Fibroblast of upper back skin (primary cell): ENCODE data around the gene ASTN2.

Experiments used
- DNase-seq: peaks from one replicate; pipeline ENCODE4 v3.0.0-alpha.2; 2013

Gene ASTN2

GRCh38 chr9:116491219-116491618 is 923.6 kb downstream of the ASTN2 start:
- no peak for DNase-seq

GRCh38 chr9:116490321-116490720 is 924.5 kb downstream of the ASTN2 start:
- no peak for DNase-seq

- no peak for DNase-seq
Observed at GRCh38 chr9:116488373-116488772, 926.5 kb downstream of the ASTN2 start.

GRCh38 chr9:116484492-116485061 is 930.3 kb downstream of the ASTN2 start:
- DNase-seq = peak; percentile 44

- DNase-seq = no peak
Observed at GRCh38 chr9:116483622-116484491, 931.0 kb downstream of the ASTN2 start.

- DNase-seq = no peak
Observed at GRCh38 chr9:116482740-116483139, 932.1 kb downstream of the ASTN2 start.

- DNase-seq = no peak
Observed at GRCh38 chr9:116480700-116481099, 934.2 kb downstream of the ASTN2 start.

GRCh38 chr9:116479967-116480366 is 934.9 kb downstream of the ASTN2 start:
- DNase-seq = no peak

- DNase-seq = no peak
Observed at GRCh38 chr9:116479056-116479544, 935.8 kb downstream of the ASTN2 start.

GRCh38 chr9:116477584-116478141 is 937.2 kb downstream of the ASTN2 start:
- no peak for DNase-seq

- DNase-seq = no peak
Observed at GRCh38 chr9:116476935-116477381, 937.9 kb downstream of the ASTN2 start.

- DNase-seq = no peak
Observed at GRCh38 chr9:116476002-116476401, 938.9 kb downstream of the ASTN2 start.

GRCh38 chr9:116475201-116475600 is 939.7 kb downstream of the ASTN2 start:
- peak; percentile 52 for DNase-seq

- no peak for DNase-seq
Observed at GRCh38 chr9:116471944-116472506, 942.8 kb downstream of the ASTN2 start.

GRCh38 chr9:116471093-116471906 is 943.6 kb downstream of the ASTN2 start:
- DNase-seq = peak; percentile 96

- no peak for DNase-seq
Observed at GRCh38 chr9:116468793-116469527, 945.9 kb downstream of the ASTN2 start.

GRCh38 chr9:116468369-116468768 is 946.5 kb downstream of the ASTN2 start:
- DNase-seq = no peak

GRCh38 chr9:116467740-116468351 is 947.0 kb downstream of the ASTN2 start:
- DNase-seq = peak; percentile 44

GRCh38 chr9:116466271-116467235 is 948.3 kb downstream of the ASTN2 start:
- DNase-seq = no peak
